ENCODE data around the gene KLK15. TPM values are rescaled to one million over a fixed set of nuclear protein-coding genes. Genes with fewer than 3 reads are reported as not detected.

The KLK15 gene
- total RNA-seq, 4 donors from 2014 or later, result not detected

- Histone ChIP-seq H3K4me3 (peak overlapping the region; percentile 12 to 49), H3K4me1 (peaks cover 0 to 14% (median 5%) of the 10 kb centered on the region in 3 donors), H3K9me3 (no peaks in the 10 kb centered on the region), H3K36me3 (no peaks in the 10 kb centered on the region), H3K27ac (peak overlapping the region in 1 of 4 donors; percentile 39), H3K27me3 (peaks cover 85% of the 10 kb centered on the region)
- peak; percentile 5 for ATAC-seq
- WGBS, 2 donors (ENCODE audit: low coverage in 1 of 2), result 0 to 56% methylated on average over 1 to 6 of the region's 13 CpGs
- TF ChIP-seq CTCF (IDR thresholded peaks at IDR 0.05) (no peak), POLR2AphosphoS5 (IDR thresholded peaks at IDR 0.05) (no peak), POLR2A (IDR thresholded peaks at IDR 0.05) (no peak), EP300 (IDR thresholded peaks at IDR 0.05) (no peak)
Observed at GRCh38 chr19:50835103-50835784, 1.9 kb upstream of the KLK15 start.

GRCh38 chr19:50833802-50834167 lies 411 bp upstream of the KLK15 start:
- H3K27me3 ChIP-seq, result peaks cover 93% of the 10 kb centered on the region
- H3K36me3 ChIP-seq, result no peaks in the 10 kb centered on the region
- no peak for ATAC-seq
- peaks cover 0 to 14% (median 5%) of the 10 kb centered on the region in 3 donors for H3K4me1 ChIP-seq
- H3K9me3 ChIP-seq, result no peaks in the 10 kb centered on the region
- no peak overlapping the region for H3K27ac ChIP-seq
- no peak overlapping the region for H3K4me3 ChIP-seq
- TF ChIP-seq CTCF (IDR thresholded peaks at IDR 0.05), result no peak
- TF ChIP-seq POLR2A (IDR thresholded peaks at IDR 0.05), result no peak
- whole genome bisulfite sequencing, 2 donors (ENCODE audit: low coverage in 1 of 2), result 92 to 96% methylated on average over 2 to 6 of the region's 6 CpGs

- H3K27ac ChIP-seq, result no peak overlapping the region
- 68 to 91% methylated on average over 7 of the region's 8 CpGs for WGBS, 2 donors (ENCODE audit: low coverage in 1 of 2)
- H3K4me1 ChIP-seq, result peaks cover 0 to 14% (median 5%) of the 10 kb centered on the region in 3 donors
- no peaks in the 10 kb centered on the region for H3K9me3 ChIP-seq
- H3K27me3 ChIP-seq, result peaks cover 92% of the 10 kb centered on the region
- H3K4me3 ChIP-seq, result no peak overlapping the region
- TF ChIP-seq POLR2A (IDR thresholded peaks at IDR 0.05) (no peak), POLR2AphosphoS5 (IDR thresholded peaks at IDR 0.05) (no peak), CTCF (IDR thresholded peaks at IDR 0.05) (no peak), EP300 (IDR thresholded peaks at IDR 0.05) (no peak)
- no peaks in the 10 kb centered on the region for H3K36me3 ChIP-seq
- no peak for ATAC-seq
Observed at GRCh38 chr19:50832666-50833065, 708 bp downstream of the KLK15 start.

GRCh38 chr19:50831026-50831396 lies 2.4 kb downstream of the KLK15 start:
- peaks cover 91% of the 10 kb centered on the region for H3K27me3 ChIP-seq
- ATAC-seq, result no peak
- no peaks in the 10 kb centered on the region for H3K36me3 ChIP-seq
- no peak overlapping the region for H3K27ac ChIP-seq
- peaks cover 0 to 10% (median 5%) of the 10 kb centered on the region in 3 donors for H3K4me1 ChIP-seq
- no peaks in the 10 kb centered on the region for H3K9me3 ChIP-seq
- no peak overlapping the region for H3K4me3 ChIP-seq
- TF ChIP-seq EP300 (IDR thresholded peaks at IDR 0.05) (no peak), POLR2AphosphoS5 (IDR thresholded peaks at IDR 0.05) (no peak)
- 74% methylated on average over 3 of the region's 7 CpGs; no CpG with 5 or more reads in 1 of the 2 donors for WGBS, 2 donors (ENCODE audit: low coverage in 1 of 2)

GRCh38 chr19:50830266-50831025 lies 2.9 kb downstream of the KLK15 start:
- no peak for ATAC-seq
- no peaks in the 10 kb centered on the region for H3K36me3 ChIP-seq
- H3K4me3 ChIP-seq, result no peak overlapping the region
- no peak overlapping the region for H3K27ac ChIP-seq
- no peak for TF ChIP-seq EP300 (IDR thresholded peaks at IDR 0.05)
- no peak for TF ChIP-seq POLR2A (IDR thresholded peaks at IDR 0.05)
- TF ChIP-seq POLR2AphosphoS5 (IDR thresholded peaks at IDR 0.05), result no peak
- TF ChIP-seq CTCF (IDR thresholded peaks at IDR 0.05), result no peak
- H3K4me1 ChIP-seq, result peaks cover 0 to 4% (median 3%) of the 10 kb centered on the region in 3 donors
- no peaks in the 10 kb centered on the region for H3K9me3 ChIP-seq
- peaks cover 89% of the 10 kb centered on the region for H3K27me3 ChIP-seq
- WGBS, 2 donors (ENCODE audit: low coverage in 1 of 2), result 10 to 26% methylated on average over 2 to 5 of the region's 17 CpGs

Data from gastroesophageal sphincter (tissue), 4 donors.